ENCODE measurements around the gene ZNF329. TPM values are rescaled to one million over a fixed set of nuclear protein-coding genes. Genes with fewer than 3 reads are reported as not detected.
"Not testable (repeated sequence)": the region's sequence is repeated elsewhere in the genome, so short reads cannot be mapped to it uniquely, and the experiment has no call there.

Gene ZNF329
- 11.8 TPM for total RNA-seq

GRCh38 chr19:58150328-58150921, at the start of gene ZNF329:
Gene ZNF329 (minus strand): TSS chr19:58150789. CDS start chr19:58129503, 21,286 bp downstream.
- intact Hi-C loops (cut with DNase I): no loop called here
- peak; percentile 89 for DNase-seq (ENCODE audit: low spot score)
- peak; percentile 80 for ATAC-seq

GRCh38 chr19:58196901-58197616, 46.5 kb upstream of the ZNF329 start:
- no peak for DNase-seq (ENCODE audit: low spot score)
- no peak for ATAC-seq
- intact Hi-C loops (cut with DNase I): no loop called here

- intact Hi-C loops (cut with DNase I): no loop called here
- no peak for DNase-seq (ENCODE audit: low spot score)
Measured at GRCh38 chr19:58183817-58184215, 33.2 kb upstream of the ZNF329 start.

GRCh38 chr19:58182989-58183816, 32.6 kb upstream of the ZNF329 start, which contains the start of gene ZNF274:
Gene ZNF274 (plus strand): TSS chr19:58183061. CDS start chr19:58183966, 905 bp downstream.
- peak; percentile 98 for ATAC-seq
- DNase-seq (ENCODE audit: low spot score): peak; percentile 95
- intact Hi-C loops (cut with DNase I): no loop called here

More at GRCh38 chr19:58183817-58184215, 33.2 kb upstream of the ZNF329 start:
- ATAC-seq: no peak

- ATAC-seq (peak; percentile 97), DNase-seq (ENCODE audit: low spot score) (no peak)
- intact Hi-C loops (cut with DNase I): no loop called here
Measured at GRCh38 chr19:58182577-58182988, 32.0 kb upstream of the ZNF329 start.

- ATAC-seq (no peak), DNase-seq (ENCODE audit: low spot score) (no peak)
- intact Hi-C loops (cut with DNase I): no loop called here
Measured at GRCh38 chr19:58181902-58182576, 31.4 kb upstream of the ZNF329 start.

GRCh38 chr19:58170860-58171259, 20.3 kb upstream of the ZNF329 start:
- no peak for DNase-seq (ENCODE audit: low spot score)
- ATAC-seq: no peak
- intact Hi-C loops (cut with DNase I): no loop called here

GRCh38 chr19:58166708-58167280, 16.2 kb upstream of the ZNF329 start:
- DNase-seq (ENCODE audit: low spot score) (no peak), ATAC-seq (no peak)
- intact Hi-C loops (cut with DNase I): no loop called here

GRCh38 chr19:58166268-58166667, 15.7 kb upstream of the ZNF329 start:
- ATAC-seq (no peak), DNase-seq (ENCODE audit: low spot score) (no peak)
- intact Hi-C loops (cut with DNase I): no loop called here

GRCh38 chr19:58157045-58157728, 6.6 kb upstream of the ZNF329 start:
- intact Hi-C loops (cut with DNase I): no loop called here
- DNase-seq (ENCODE audit: low spot score) (no peak), ATAC-seq (no peak)

GRCh38 chr19:58154679-58155648, 4.4 kb upstream of the ZNF329 start:
- peak; percentile 99 for DNase-seq (ENCODE audit: low spot score)
- peak; percentile 99 for ATAC-seq
- intact Hi-C loops (cut with DNase I): no loop called here

GRCh38 chr19:58154287-58154678, 3.7 kb upstream of the ZNF329 start:
- ATAC-seq: peak; percentile 26
- DNase-seq (ENCODE audit: low spot score): no peak

GRCh38 chr19:58153386-58153785, 2.8 kb upstream of the ZNF329 start:
- no peak for ATAC-seq
- intact Hi-C loops (cut with DNase I): no loop called here
- DNase-seq (ENCODE audit: low spot score): no peak

More at GRCh38 chr19:58154287-58154678, 3.7 kb upstream of the ZNF329 start:
- intact Hi-C loops (cut with DNase I): no loop called here

- intact Hi-C loops (cut with DNase I); DNase-seq (ENCODE audit: low spot score); ATAC-seq: not testable (repeated sequence)
Measured at GRCh38 chr19:58147475-58147874, 3.1 kb downstream of the ZNF329 start.

GRCh38 chr19:58145849-58146248, 4.7 kb downstream of the ZNF329 start:
- intact Hi-C loops (cut with DNase I): no loop called here
- ATAC-seq (no peak), DNase-seq (ENCODE audit: low spot score) (no peak)

- ATAC-seq: no peak
- intact Hi-C loops (cut with DNase I): no loop called here
- DNase-seq (ENCODE audit: low spot score): no peak
Measured at GRCh38 chr19:58134244-58134643, 16.3 kb downstream of the ZNF329 start.

- no peak for ATAC-seq
- no peak for DNase-seq (ENCODE audit: low spot score)
- intact Hi-C loops (cut with DNase I): no loop called here
Measured at GRCh38 chr19:58129284-58129683, 21.3 kb downstream of the ZNF329 start.
